GM19438 (cell line): ENCODE measurements around the gene HOOK1.
"Not testable (repeated sequence)": the region's sequence is repeated elsewhere in the genome, so short reads cannot be mapped to it uniquely, and the experiment has no call there.

ENCODE experiments used
- ATAC-seq: cut with Tn5 transposase; IDR thresholded peaks from one replicate; pipeline ENCODE4 v1.9.1; 2021; ENCODE audit warnings: low read depth; ENCODE audit not compliant: unreplicated experiment

Gene HOOK1

DNA sequence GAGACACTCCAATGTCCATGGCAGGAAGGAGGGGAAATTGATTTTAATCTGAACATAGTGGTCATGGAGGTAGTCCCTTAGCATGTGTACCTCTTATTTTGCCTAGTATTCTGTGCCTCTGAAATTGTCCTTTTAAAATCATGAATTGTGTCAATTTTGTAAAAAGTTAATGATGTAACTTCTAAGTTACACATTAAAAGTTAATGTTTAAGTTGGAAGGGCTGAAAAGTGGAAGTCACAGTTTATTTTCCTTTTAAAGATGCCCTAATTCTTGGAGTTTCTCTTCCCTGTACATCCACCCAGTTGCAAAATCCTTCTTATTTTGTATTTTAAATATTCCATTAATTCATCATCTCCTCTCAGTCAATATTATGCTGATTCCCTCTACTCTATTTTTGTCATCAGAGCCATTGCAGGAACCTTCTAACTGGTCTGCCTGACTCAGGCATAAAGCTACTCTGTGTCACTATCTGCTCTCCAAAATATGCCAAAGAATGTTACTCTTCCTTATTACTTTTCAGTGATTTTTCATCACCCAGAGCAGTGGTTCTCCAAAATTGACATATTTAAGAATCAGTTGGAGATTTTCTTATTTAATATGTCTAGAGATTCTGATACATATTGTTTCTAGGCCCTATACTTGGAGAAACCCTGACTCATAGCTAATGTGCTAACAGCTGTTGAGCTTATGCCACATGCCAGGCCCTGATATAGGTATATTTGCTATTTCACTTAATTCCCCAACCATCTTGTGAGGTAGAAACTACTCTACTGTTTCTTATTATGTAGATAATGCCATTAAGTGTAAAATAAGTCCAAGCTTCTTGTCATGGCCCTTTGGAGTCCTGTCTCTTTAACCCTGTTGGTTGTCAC is 5.1 kb downstream of the HOOK1 start:
- ATAC-seq = peak; percentile 50

DNA sequence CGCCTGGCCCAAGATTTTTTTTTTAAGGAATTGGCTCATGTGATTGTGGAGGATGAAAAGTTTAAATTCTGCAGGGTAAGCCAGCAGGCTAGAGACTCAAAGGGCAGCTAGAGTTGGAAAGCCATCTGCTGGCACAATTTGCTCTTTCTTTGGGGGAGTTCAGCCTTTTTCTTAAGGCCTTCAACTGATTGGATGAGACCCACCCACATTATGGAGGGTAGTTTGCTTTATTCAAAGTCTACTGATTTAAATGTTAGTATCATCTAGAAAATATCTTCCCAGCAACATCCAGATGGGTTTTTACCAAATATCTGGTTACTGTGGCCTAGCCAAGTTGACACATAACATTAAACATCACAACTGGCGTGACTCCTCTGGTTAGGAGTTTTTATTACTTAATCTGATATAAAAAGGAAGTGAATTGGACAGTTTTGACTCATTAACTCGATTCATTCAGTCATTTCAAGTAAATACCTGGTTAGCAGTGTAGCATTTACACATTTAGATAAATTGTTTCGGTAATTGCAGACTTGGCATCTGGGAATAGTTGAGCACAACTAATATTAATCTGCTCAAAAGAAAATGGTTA is 12.4 kb downstream of the HOOK1 start:
- no peak for ATAC-seq

DNA sequence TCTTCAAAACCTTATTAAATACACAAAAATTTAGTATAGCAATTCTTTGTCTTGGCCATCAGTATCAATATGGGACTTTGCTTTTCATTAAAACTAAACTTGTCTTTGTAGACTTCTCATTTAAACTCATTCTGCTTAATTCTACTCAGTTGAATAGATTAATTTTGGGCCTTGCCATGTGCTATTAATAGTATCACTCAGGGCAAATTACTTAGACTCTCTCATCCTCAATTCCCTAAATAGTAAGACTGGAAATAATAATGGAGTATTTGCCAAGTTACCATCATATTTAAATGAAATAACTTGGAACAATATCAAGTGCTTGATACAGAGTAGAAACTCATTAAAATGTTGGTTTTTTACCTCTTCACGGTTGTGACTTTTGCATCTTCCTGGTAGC is 13.4 kb downstream of the HOOK1 start:
- ATAC-seq = no peak

DNA sequence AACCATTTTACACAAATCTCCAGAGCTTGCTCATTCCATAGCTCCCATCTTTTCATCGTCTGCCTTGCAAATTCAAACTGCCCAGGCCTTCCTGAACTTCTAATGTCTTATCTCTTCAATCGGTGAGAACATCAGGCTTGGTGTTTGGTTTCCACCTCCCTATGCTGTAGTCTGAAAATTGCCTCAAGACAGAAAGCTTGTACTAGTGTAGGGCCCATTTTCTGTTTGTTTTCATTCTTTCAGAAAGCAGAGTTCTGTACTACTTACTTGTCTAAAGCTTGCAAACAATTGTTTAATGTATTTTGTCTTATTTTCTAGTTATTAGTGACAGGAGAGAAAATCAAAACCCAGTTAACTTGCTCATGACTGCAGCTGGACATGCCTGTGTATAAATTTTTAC is 16.8 kb downstream of the HOOK1 start:
- no peak for ATAC-seq

DNA sequence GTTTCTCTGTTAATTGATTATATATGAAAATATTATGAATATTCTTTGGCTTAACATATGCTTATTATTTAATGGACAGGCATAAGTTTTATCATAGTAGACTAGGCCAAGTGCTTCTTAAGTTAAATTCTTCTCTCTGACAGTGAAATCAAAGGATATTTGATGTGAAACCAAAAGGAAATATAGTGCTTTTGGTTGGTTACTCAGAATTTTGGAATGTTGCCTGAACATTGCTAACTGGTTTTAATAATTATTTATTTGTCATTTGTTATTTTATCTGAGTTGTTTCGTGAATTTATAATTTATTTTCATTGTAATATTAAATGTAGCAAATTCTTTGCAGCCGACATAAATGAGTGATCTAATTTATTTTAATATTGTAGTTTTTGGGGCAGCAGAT is 18.3 kb downstream of the HOOK1 start:
- ATAC-seq = no peak

DNA sequence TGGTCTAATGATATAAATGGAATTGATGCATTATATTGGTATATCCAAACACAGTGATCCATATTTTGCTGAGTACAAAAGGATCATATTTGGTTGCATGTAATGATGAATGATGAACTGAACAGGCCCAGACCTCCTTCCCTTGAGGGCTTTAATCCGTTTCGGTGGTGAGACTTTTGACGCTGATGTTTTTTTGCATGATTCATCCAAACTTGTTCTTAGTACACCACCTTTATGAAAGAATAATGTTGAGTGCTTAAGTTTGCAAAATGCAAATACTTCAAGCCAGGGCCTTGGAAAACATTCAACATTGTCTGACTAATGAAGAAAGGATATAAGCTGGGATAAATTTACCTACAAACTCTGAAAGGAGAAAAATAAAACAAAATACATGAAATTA is 19.2 kb downstream of the HOOK1 start:
- ATAC-seq = no peak

DNA sequence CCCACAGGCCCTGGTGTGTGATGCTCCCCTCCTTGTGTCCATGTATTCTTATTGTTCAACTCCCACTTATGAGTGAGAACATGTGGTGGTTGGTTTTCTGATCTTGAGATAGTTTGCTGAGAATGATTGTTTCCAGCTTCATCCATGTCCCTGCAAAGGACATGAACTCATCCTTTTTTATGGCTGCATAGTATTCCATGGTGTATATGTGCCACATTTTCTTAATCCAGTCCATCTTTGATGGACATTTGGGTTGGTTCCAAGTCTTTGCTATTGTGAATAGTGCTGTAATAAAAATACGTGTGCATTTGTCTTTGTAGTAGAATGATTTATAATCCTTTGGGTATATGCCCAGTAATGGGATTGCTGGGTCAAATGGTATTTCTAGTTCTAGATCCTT is 23.1 kb downstream of the HOOK1 start:
- ATAC-seq = not testable (repeated sequence)

DNA sequence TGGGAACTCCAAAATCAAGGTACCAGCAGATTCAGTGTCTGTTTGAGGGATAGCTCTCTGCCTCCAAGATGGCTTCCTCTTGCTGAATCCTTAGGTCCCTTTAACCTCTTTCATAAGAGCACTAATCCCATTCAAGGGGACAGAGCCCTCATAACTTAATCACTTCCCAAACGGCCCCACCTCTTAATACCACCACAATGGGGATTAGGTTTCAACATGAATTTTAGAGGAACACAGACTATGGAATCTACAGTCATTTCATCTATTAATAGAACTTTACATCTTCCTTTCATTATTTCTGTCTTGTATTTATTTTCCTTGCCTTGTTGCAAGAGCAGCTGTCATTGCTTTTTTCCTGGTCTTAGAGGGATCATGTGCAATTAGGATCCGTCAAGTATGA is 30.3 kb downstream of the HOOK1 start:
- ATAC-seq = no peak

DNA sequence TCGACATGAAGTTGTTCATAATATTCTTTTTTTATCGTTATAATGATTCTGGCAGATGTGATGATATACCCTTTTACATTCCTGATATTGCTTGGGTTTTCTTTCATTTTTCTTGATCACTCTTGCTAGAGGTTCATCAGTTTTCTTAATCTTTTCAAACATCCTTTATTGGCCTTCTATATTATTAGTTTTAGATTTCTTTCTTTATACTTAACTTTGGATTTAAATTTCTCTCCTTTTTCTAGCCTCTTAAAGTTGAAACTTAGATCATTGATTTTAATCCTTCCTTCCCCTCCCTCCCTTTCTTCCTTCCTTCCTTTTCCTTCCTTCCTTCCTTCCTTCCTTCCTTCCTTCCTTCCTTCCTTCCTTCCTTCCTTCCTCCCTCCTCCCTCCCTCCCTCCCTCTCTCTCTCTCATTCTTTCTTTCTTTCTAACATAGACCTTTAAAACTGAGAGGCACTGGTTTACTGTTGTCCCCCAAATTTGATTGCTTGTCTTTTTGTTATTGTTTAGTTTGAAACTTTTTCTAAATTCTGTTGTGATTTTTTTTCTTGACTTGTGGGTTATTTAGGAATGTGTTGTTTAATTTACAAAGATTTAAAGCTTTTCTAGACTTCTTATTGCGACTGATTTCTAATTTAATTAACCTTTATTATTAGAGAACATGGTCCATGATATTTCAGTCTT is 31.6 kb downstream of the HOOK1 start:
- ATAC-seq = no peak

DNA sequence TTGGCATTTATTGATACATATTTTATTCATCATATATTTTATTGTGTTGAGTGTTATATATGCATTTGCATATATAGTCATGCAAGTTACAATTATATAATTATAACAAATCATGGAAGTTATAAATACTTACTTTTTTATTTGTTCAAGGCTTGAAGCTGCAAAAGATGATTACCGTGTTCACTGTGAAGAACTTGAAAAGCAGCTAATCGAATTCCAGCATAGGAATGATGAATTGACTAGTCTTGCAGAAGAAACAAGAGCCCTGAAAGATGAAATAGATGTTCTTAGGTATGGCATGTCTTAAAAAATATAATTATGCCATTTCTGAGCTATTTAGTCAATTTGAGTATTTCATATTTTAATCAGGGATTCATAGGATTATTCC is 32.1 kb downstream of the HOOK1 start:
- ATAC-seq = no peak

DNA sequence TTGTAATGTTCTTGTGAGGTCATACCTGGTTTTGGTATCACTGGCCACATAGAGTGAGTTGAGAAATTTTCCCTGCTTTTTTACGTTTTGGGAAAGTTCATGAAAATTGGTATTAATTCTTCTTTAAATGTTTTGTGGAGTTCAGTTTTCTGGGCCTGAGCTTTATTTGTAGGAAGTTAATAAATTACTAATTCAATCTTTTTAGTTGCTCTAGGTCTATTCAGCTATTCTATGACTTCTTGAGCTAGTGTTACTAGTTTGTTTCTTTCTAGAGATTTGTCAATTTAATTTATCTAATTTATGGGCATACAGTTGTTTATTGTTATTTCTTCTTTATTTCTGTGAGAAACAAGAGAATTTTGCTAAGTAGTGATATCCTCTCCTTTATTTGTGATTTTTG is 37.4 kb downstream of the HOOK1 start:
- ATAC-seq = no peak

DNA sequence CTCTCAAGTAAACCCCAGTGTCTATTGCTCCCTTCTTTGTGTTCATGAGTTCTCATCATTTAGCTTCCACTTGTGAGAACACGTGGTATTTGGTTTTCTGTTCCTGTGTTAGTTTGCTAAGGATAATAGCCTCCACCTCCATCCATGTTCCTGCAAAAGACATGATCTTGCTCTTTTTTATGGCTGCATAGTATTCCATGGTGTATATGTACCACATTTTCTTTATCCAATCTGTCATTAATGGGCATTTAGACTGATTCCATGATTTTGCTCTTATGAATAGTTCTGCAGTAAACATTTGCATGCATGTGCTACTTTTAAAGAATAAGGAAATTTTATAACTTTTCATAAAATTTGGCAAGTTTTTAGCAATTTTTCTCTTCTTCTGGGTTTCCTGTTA is 40.5 kb downstream of the HOOK1 start:
- ATAC-seq = not testable (repeated sequence)

DNA sequence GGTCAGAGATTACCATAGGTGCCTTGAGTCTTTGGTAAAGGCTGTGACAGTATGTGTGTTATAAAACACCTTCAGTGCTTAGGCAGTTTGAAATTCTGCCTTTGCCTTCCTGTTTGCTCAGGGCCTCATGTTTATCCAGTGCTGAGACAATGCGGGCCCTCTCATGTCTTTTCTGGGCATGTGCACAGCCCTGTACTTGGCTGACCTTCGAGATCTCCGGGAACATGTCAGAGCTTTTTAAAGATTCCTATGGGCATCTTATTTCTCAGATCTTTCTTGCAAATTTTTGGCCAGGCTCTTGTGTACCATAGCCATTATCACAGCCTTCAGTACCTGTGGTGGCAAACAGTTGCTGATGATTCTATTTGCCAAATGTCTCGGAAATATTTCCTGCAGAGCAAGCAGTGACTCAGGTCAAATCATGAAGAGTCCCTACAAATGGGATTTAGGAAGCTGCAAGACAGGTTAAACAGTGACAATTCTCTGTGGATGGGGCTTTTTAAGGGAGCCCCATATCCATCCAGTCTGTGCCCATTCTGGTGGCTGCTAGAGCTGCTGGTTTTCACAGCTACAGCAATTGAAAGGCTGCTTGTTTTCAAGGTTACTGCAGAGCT is 42.1 kb downstream of the HOOK1 start:
- no peak for ATAC-seq

DNA sequence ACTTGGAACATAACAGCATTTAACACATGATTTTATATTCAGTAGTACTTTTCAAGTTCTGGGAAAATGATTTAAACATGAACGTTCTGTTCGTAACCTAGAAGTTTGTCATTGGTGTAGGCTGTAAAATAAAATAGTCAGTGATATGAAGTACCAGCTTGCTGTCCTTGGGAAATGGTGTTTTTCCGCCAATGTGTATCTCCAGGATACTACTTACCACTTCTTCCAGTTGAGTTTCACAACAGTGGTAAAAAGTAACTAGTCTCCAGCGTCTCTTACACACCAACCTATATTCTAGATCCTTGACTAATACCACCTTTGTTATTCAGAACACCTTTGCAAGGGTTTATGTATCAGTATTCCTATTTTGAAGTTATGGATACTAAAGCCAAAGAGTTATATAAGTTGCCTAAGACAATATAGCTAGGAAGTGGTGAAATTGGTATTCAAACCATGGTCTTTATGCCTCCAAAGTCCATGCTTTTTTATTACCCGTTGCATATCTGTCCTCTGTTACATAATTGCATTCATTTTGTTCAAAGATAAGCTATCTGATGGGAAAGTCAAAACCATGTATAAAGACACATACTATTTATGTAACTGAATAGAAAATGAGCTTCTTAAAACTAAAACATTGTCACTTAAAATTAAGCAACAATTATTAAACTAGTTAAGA is 43.1 kb downstream of the HOOK1 start:
- ATAC-seq = no peak

DNA sequence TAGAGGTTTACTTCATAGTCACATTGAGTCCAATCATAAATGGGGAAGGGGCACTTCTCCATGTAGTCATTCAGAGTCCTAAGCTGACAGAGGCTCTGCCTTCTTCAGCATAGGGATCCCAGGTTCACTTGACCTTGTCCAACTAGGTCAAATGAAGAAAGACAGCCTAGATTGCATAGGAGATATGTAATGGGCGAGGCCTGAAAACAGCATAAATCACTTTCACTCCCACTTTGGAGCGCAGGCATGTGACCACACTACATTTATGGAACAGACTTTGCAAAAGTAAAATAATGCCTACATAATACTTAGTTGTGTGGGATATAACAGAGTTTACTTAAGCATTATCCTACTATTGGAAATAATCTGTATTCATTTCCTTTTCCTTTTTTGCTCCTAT is 51.7 kb downstream of the HOOK1 start:
- ATAC-seq = no peak

DNA sequence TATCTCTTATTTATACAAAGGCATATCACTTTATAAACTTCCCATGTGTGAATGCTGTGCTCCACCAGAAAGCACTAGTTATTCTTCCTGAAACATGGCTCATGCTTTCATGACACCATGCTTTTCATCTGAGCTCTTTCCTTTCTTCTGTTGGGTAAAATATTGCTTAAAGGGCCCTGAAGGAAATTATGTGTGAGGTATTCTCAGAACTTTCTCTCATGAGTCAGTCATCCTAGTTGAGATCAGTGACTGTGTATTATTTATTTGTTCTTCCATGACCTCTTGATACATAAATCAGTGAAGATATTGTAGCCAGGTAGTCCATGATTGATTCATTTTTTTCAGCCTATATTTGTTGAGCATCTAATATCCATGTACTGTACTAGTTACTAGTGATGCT is 57.0 kb downstream of the HOOK1 start:
- no peak for ATAC-seq

DNA sequence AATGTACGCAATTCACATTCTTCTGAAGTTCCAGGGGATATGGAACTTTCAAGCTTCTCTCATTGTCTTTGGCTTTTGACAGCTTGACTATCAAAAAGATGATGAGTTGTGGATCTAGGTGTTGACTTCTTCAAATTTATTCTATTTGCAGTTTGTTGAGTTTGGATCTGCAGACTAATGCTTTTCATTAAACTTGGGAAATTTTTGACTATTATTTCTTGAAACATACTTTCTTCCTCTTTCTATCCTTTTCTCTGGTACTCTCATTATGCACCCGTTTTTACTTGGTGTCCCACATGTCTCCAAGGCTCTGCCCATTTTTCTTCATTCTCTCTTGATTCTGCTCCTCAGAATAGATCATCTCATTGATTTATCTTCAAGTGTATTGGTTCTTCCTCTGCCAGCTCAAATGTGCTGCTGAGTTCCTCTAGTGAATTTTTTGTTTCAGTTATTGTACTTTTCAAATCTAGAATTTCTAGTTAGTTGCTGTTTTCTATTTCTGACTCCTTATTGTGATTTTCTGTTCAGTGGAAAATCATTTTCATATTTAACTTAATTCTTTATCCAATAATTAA is 62.4 kb downstream of the HOOK1 start:
- no peak for ATAC-seq

DNA sequence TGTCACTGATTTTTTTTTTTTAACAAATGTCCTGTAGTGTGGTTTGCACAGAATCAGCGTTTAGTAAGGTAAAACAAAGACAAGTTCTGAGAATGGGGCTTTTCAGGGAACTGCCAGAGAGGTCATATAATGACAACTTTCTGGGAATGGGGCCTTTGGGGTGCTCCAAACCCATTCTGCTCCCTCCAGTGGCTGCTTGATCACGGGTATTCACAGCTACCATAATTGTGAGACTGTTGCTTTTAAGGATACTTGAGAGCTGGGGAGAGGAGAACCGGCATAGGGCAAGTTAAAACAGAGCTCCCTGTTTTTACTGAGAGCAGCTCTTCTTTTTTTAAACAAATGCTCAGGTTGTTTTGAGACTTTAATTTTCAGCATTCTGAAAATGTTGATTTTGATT is 63.6 kb downstream of the HOOK1 start:
- ATAC-seq = no peak

DNA sequence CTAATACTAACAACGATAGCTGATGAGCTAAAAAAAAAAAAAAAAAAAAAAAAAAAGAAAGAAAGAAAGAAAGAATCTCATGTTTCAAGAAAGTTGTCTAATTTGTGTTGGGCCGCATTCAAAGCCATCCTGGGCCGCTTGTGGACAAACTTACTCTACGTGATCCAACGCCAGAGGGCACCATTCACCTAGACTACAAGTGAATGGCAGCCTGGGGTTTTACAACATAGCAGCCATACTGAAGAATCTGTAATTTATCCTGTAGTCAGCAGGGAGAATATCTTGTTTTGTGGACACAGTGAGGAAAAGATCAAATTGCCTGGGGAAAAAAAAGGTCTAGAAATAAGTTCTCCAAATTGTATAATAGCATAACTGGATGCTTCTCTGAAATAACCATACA is 64.8 kb downstream of the HOOK1 start:
- no peak for ATAC-seq

DNA sequence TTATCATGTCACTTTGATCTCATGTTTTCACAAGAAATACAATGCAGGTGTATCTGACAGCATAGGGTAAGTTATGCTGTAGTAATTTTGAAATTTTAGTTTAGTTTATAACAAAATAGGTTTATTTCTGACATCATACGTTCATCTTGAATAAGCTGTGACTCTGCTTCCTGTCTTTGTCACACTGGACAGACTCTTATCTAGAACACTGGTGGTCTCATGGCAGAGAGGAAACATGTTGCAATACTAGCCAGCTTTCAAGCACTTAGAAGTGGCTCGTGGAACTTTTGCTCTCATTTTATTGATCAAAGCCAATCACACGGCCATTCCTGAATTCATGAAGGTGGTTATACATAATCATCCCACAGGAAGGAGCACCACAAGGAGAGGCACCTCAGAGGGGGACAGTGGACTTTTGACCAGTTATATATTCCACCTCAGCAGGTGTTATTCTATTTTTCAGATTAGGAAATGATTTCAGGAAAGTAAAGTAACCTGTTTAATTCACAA is 65.3 kb downstream of the HOOK1 start:
- no peak for ATAC-seq
